Osteoblast (primary cell): ENCODE results near the gene HTR2A. TPM values are rescaled to one million over a fixed set of nuclear protein-coding genes. Genes with fewer than 3 reads are reported as not detected.

Experiments
- DNase-seq: peaks from one replicate; pipeline ENCODE4 v3.0.0; 2011; ENCODE audit warnings: low spot score, mixed read lengths; ENCODE audit not compliant: insufficient read length; ENCODE audit errors: missing footprints
- H2AFZ ChIP-seq: 2 replicates; pipeline ENCODE4 v1.6.0; 2011; ENCODE audit warnings: mild to moderate bottlenecking, low read length
- H3K27ac ChIP-seq: 2 replicates; pipeline ENCODE4 v1.5.1; 2011; ENCODE audit warnings: mild to moderate bottlenecking, low read depth, low read length, moderate library complexity
- H3K27me3 ChIP-seq: 2 replicates; pipeline ENCODE4 v1.6.0; 2012; ENCODE audit warnings: mild to moderate bottlenecking, control low read depth, inconsistent platforms, low read length, moderate library complexity; ENCODE audit not compliant: insufficient read depth
- H3K36me3 ChIP-seq: 2 replicates; pipeline ENCODE4 v1.5.1; 2011; ENCODE audit warnings: mild to moderate bottlenecking, low read length, control low read depth, moderate library complexity; ENCODE audit not compliant: insufficient read depth
- H3K4me1 ChIP-seq: 2 replicates; pipeline ENCODE4 v1.5.1; 2011; ENCODE audit warnings: mild to moderate bottlenecking, low read length, control low read depth, moderate library complexity; ENCODE audit not compliant: insufficient read depth
- H3K4me2 ChIP-seq: 2 replicates; pipeline ENCODE4 v1.6.0; 2011; ENCODE audit warnings: mild to moderate bottlenecking, low read length; ENCODE audit not compliant: insufficient read depth
- H3K4me3 ChIP-seq: fragments of 200-600 bp; sonication (generic); 3 replicates; pipeline ENCODE4 v1.5.1; 2012; ENCODE audit warnings: mild to moderate bottlenecking, low read length, inconsistent platforms; ENCODE audit not compliant: insufficient read depth
- H3K79me2 ChIP-seq: 2 replicates; pipeline ENCODE4 v1.6.0; 2012; ENCODE audit warnings: mild to moderate bottlenecking, low read length, control low read depth, inconsistent platforms; ENCODE audit not compliant: insufficient read depth
- H3K9me3 ChIP-seq: 2 replicates; pipeline ENCODE4 v1.5.1; 2011; ENCODE audit warnings: low read depth, low read length, control low read depth
- H4K20me1 ChIP-seq: 2 replicates; pipeline ENCODE4 v1.6.0; 2012; ENCODE audit warnings: mild to moderate bottlenecking, low read length, control low read depth; ENCODE audit not compliant: insufficient read depth
- CTCF ChIP-seq: IDR thresholded peaks from 2 replicates; pipeline ENCODE4 v1.5.1; 2011; ENCODE audit warnings: mild to moderate bottlenecking, low read depth, low read length, moderate library complexity; ENCODE audit errors: extremely low read depth
- total RNA-seq: library from RNA; depleted of rRNA; stranded (reverse); fragments of >200 nt; gene quantifications from 2 replicates; pipeline ENCODE4 v1.2.3, GENCODE V29; 2012

Gene HTR2A
- total RNA-seq, 1 donor = under 0.01 TPM

DNA sequence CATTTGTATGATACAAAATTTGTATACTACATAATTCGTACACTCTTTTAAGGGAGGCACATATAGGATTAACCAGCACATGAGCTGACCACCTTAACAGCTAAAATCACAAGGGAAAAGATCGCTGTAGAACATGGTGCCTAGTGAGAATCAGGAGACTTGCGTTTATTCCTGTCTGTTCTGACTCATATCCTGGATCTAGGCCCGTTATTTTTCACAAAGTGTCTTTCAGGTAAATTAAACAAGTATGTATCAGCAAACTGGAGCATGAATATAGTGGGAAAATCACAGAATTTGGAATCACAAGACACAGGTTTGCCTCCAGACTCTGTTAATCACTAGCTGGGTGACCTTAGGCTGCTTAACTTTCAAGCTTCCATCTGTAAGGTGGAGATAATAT, 52.4 kb downstream of the HTR2A start:
- no peak overlapping the region for H2AFZ ChIP-seq
- no peak for DNase-seq

GRCh38 chr13:46839399-46839798, 57.5 kb downstream of the HTR2A start:
- Histone ChIP-seq H3K79me2 (no peaks in the 10 kb centered on the region), H3K4me1 (no peaks in the 10 kb centered on the region), H3K36me3 (no peaks in the 10 kb centered on the region), H3K27ac (no peak overlapping the region), H3K4me3 (no peak overlapping the region), H2AFZ (no peak overlapping the region), H3K4me2 (no peak overlapping the region), H4K20me1 (no peaks in the 10 kb centered on the region), H3K27me3 (peaks cover 5% of the 10 kb centered on the region), H3K9me3 (no peaks in the 10 kb centered on the region)
- TF ChIP-seq CTCF = no peak
- no peak for DNase-seq

More for the DNA sequence above, 52.4 kb downstream of the HTR2A start:
- no peak overlapping the region for H3K4me2 ChIP-seq
- no peaks in the 10 kb centered on the region for H3K9me3 ChIP-seq
- H3K4me3 ChIP-seq = no peak overlapping the region
- H3K36me3 ChIP-seq = no peaks in the 10 kb centered on the region
- H4K20me1 ChIP-seq = no peaks in the 10 kb centered on the region
- no peaks in the 10 kb centered on the region for H3K27me3 ChIP-seq
- no peak for TF ChIP-seq CTCF
- H3K79me2 ChIP-seq = no peaks in the 10 kb centered on the region
- H3K27ac ChIP-seq = no peak overlapping the region
- no peaks in the 10 kb centered on the region for H3K4me1 ChIP-seq

GRCh38 chr13:46834657-46835056, 62.2 kb downstream of the HTR2A start:
- Histone ChIP-seq H3K4me3 (no peak overlapping the region), H3K4me2 (no peak overlapping the region), H4K20me1 (no peaks in the 10 kb centered on the region), H3K79me2 (no peaks in the 10 kb centered on the region), H3K36me3 (no peaks in the 10 kb centered on the region), H2AFZ (no peak overlapping the region), H3K9me3 (no peaks in the 10 kb centered on the region), H3K27ac (no peak overlapping the region), H3K27me3 (peaks cover 8% of the 10 kb centered on the region), H3K4me1 (no peaks in the 10 kb centered on the region)
- TF ChIP-seq CTCF = no peak
- no peak for DNase-seq

DNA sequence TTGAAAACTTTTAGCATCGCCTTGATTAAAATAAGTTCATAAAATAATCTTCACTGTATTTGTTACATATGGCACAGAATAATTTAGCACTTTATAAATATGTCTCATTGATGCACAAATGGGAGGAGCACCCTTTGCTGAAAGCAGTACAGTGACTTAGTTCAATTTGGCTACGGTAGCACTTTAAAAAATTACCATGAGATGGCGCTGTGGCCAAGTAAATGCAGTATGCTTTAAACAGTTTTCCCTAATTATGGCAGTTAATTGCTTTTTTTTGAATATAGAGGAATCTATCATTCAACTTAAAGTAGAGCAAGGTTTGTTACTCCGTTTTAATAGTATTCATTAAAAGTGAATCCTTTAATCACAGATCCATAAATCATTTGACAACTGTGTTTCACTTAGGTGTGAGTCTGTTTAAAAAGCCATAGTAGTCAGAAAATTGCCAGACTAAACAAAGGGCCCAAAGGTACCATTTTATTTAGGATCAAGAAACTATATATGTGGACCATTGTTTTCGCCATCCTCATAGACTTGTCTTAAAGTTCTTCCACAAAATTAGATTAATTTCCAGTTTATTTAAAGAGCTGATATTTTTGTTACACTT, 65.2 kb downstream of the HTR2A start:
- Histone ChIP-seq H3K4me2 (no peak overlapping the region), H3K27ac (no peak overlapping the region), H3K36me3 (no peaks in the 10 kb centered on the region), H3K4me1 (no peaks in the 10 kb centered on the region), H2AFZ (no peak overlapping the region), H4K20me1 (no peaks in the 10 kb centered on the region), H3K9me3 (no peaks in the 10 kb centered on the region), H3K79me2 (no peaks in the 10 kb centered on the region), H3K27me3 (peaks cover 3% of the 10 kb centered on the region), H3K4me3 (no peak overlapping the region)
- peak; percentile 83 for TF ChIP-seq CTCF
- DNase-seq = no peak
